COLO829 (cell line): ENCODE data around the gene TMEM187.
"Not testable (repeated sequence)": the region's sequence is repeated elsewhere in the genome, so short reads cannot be mapped to it uniquely, and the experiment has no call there.

Experiments used
- DNase-seq: peaks from one replicate; pipeline ENCODE4 v3.0.0; 2012; ENCODE audit warnings: low spot score

Gene TMEM187

DNA sequence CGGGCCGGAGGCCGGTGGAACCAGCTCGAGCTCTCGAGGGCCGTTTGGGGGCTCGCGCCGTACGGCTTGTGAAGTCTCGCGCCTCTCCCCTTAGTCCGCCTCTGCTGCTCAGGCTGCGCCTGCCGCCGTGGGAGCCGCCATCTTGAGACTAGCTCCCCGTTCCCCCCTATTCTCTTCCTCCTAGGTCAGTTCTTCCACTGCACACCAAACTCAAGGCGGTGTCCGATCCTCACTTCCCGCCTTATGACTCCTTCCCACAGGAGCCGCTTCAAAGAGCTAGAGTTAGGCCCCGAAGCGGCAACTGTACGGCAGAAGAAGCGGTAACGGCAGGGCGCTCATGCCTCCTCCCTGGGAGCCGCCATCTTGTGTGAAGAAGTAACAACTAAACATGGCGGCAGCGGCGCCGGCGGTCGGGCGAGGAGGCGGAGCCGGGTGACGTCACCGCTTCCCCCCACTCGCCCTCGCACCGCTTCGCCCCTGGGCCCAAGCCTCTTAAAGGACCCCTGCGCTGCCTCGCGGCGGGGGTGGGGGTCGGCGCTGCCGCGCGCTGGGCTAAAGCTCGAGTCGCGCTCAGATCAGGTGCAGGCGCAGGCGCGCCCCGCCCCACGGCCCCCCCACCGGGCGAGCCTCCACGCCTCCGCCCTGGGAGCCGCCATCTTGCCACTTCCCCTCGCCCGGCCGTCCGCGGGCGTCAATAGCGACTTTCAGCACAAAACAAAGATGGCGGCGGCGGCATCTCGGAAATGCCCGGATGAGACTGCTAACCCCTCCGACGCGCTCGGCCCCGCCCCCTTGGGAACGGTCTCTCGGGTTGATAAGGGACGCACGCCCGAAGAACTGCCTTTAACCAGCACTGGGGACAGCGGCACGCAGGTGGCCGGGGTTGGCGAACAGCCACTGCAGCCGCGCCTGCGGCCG lies 845 bp upstream of the TMEM187 start, which contains the start of gene HCFC1:
Gene HCFC1, minus strand, starts transcription at position 369 of the 918 bp plus-strand sequence. CDS start 978 bp downstream, outside the sequence.
- DNase-seq, result peak; percentile 74

DNA sequence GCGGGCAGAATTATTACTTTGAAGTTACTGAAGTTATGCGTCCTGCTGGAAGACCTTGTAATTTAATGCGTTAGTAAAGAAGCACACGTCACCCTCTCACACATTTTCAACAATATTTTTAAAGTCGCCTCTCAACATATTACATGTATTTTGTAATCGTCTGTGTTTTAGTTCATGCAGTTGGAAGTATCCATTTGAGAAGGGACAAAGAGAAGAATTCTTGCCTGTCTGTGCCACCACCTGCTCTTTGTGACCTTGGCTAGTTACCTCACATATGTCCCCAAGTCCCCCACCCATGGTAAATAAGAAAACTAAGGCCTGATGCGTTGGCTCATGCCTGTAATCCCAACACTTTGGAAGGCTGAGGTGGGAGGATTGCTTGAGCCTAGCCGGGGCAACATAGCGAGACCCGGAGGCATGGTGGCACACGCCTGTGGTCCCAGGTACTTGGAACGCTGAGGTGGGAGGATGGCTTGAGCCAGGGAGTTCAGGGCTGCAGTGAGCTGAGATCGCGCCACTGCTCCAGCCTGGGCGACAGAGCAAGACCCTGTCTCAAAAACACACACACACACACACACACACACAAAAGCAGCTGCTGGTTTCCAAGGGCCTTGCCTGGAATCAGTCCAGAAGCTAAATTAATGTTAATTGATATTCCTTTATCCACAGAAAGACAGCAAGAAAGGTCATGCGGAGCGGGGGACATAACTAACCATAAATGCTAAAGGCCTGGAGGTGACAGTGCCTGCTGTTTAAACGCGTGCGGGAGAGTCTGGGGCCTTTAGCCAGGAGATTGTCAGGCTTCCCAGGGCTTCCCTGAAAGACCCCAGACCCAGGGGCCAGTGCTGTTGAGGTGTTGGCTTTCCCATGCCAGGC lies 811 bp downstream of the TMEM187 start:
- no peak for DNase-seq

- DNase-seq, result no peak
These were observed 1.6 kb downstream of the TMEM187 start for GRCh38 chrX:153974003-153974725.

DNA sequence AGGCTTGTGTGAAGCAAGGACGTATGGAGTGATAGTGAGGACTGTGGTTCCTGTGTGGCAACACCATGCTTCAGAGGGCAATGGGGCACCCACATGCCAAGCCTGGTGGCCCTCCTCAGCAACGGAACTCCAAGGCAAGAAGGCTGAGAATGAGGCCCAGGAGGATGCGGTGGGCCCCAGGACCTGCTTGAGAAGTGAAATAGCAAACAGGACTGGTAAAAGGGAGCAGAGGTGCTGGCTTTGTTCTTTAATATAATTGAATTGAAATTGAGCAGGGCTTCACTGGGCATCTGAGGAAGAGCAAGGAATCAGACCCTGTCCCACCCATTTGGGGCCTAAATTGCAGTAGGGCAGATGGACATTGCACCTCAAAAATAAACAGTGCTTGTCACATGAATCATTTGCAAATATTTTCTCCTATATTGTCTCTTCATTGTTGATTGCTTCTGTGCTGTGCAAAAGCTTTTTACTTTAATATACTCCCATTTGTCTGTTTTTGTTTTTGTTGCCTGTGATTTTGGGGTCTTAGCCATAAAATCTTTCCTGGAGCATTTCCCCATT lies 2.3 kb downstream of the TMEM187 start:
- no peak for DNase-seq

- not testable (repeated sequence) for DNase-seq
These were observed 7.8 kb downstream of the TMEM187 start for GRCh38 chrX:153980394-153980793.

DNA sequence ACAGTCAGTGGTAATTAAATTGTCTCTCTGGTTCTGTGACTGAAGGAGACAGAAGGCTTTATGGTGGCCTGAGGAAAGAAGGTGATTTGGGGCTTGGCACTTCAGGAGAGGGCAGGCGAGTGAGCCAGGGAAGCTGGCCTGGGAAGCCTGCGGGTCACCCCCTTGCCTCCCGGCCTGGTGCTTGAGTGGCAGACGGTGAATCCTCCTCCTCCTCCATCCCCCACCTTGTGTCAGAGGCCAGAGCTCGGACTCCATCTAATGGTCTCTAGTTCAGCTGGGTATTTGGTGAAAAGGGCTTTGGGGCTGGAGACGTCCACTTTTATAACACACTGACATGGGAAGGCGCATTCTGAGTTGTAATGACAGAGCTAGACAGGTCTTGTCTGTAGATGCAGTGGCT lies 8.7 kb downstream of the TMEM187 start:
- no peak for DNase-seq

- DNase-seq, result no peak
These were observed 9.4 kb downstream of the TMEM187 start for GRCh38 chrX:153981771-153982533.

DNA sequence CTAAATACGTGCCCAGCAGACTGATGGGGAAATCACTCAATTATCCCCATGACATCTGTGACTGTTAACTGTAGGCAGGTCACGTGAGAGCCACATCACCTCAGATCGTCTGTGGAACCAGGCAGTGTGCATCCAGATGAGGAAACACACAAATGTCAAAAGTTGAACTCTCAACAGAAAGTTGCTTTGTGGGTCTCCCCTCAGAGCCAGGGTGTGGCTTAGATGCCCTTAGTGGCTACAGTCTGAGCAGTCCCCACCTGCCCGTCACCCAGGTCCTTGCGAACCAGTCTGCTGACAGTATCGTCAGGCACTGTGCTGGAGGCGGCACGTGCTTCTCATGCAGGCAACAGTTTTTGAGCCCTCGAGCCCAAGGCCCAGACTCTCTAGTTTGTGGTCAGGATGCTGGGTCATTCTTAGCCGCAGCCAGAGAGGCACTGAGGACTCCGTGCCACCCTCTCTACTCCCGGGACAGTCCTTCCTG lies 10.8 kb downstream of the TMEM187 start:
- no peak for DNase-seq

DNA sequence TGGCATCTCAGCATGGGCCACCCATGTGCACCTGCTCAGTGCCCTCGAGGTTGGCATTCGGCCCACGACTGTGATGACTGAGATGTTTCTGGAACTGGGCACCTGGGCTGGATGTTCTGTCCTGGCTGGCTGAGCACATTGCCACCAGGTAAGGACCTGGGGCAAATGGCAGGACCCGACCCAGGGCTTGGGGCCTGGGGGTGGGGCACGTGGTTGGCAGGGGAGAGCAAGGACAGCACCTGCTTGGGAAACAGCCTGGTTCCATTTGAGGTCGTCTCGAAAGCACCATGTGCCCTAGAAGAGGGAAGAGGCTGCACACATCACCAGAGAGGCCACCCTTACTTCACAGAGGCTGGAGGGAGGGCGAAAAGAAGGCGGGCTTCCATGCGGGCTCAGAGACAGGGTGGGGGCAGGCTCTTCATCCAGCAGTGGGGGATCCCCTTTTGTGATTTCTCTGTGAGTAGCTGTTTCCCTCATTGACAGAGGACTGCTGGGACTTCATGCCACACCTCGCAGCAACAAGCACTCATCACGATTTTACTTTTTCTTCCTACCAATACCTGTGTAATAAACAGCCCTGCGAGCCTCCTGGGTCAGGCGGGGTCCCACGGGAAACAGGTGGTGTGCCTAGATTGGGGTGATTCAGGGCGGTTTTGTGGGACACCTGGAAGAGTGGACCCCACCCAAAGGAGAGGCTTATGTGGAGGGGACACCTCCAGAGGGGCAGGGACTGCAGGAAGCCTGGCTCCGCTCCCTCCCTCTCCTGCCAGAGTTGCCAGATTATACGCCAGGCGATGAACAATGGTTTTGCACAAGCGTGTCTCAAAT lies 12.0 kb downstream of the TMEM187 start:
- DNase-seq, result no peak

- no peak for DNase-seq
These were observed 15.9 kb downstream of the TMEM187 start for GRCh38 chrX:153988493-153988892.

- DNase-seq, result no peak
These were observed 17.6 kb downstream of the TMEM187 start for GRCh38 chrX:153989973-153990655.

DNA sequence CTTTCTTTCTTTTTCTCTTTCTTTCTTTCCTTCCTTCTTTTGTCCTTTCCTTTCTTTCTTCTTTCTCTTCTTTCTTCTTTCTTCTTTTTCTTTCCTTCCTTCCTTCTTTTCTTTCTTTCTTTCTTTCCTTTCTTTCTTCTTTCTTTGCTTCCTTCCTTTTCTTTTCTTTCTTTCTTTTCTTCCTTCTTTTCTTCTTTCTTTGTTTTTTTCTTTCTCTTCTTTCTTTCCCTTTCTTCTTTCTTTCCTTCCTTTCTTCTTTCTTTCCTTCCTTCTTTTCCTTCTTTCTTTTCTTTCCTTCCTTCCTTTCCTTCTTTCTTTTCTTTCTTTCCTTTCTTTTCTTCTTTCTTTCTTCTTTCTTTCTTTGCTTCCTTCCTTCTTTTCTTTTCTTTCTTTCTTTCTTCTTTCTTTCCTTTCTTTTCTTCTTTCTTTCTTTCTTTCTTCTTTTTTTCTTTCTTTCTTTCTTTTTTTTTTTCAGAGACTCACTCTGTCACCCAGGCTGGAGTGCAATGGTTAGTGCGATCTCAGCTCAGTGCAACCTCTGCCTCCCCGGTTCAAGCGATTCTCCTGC lies 18.5 kb downstream of the TMEM187 start:
- no peak for DNase-seq

- no peak for DNase-seq
These were observed 19.6 kb downstream of the TMEM187 start for GRCh38 chrX:153992180-153992579.

DNA sequence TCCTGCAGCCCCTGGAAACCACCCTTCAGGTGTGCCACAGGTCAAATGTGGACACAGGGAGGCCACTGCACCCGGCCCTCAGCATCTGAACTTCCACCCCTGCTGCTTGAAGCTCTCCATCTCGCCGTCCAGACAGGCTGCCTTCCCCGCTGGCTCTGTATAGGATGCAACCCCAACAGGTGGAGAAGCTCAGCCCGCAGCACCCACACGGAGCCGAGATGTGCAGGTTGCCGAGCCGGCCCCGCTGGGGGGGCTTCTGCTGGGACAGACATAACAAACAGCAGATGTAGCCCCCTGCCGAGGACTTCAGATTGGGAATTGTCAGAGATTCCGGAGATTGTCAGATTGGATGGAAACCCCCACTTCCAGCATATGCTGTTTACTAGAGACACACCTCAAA lies 20.5 kb downstream of the TMEM187 start:
- no peak for DNase-seq

- DNase-seq, result no peak
These were observed 21.4 kb downstream of the TMEM187 start for GRCh38 chrX:153993978-153994377.

- not testable (repeated sequence) for DNase-seq
These were observed 21.8 kb downstream of the TMEM187 start for GRCh38 chrX:153994398-153994797.

DNA sequence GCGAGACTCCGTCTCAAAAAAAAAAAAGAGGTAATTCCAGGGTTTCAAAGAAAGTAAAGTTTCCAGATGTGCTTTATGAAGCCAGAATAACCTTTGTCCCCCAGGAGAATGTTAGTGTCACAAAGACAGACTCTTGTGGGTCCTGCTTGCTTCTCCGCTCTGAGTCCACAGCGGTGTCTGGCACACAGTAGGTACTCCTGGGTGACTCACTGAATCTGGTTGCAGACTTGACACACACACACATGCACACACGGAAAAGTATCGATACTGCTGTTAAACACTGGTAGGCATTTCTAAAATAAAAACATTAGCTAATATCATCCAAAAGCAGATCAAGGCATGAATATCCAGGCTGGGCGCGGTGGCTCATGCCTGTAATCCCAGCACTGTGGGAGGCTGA lies 22.9 kb downstream of the TMEM187 start:
- DNase-seq, result no peak

DNA sequence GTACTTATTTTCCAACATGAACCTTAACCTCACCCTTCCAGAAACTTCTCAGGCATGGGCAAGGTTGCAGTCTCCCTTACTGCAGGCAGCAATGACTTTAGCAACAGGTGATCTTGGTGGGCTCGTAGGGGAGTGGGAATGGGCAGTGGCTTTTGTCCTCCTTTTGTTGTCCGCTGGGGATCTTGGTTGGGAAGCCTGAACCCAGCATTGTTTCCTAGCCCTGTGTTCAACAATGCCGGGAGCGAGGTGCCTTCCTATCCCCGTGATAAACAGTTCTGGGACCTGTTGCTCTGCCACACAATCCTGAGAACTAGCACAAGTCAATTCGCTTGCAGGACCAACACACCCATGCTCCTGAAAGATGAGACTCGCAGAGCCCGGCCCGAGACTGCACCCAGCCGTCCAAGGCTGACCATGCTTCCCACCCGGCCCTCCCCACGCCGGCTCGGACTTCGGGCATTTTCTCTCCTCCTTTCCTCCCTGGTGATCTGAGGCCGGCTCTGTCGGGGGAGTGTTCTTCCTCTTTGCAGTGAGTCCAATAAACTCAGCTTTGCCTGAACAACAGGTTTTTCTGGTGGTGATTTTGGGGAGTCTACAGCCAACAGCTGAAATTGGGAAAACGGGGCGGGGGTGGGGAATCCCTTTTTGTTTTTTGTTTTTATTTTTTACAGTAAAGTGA lies 26.9 kb downstream of the TMEM187 start:
- DNase-seq, result no peak
